ENCODE measurements around the gene TMC7. TPM values are rescaled to one million over a fixed set of nuclear protein-coding genes. Genes with fewer than 3 reads are reported as not detected.
A peak's percentile ranks its signal among the peaks of the same experiment; 100 is the strongest.

TMC7 gene
- total and polyA plus RNA-seq, 8 donors = 0.19 to 23.8 (median 0.87) TPM; not detected in 1

DNA sequence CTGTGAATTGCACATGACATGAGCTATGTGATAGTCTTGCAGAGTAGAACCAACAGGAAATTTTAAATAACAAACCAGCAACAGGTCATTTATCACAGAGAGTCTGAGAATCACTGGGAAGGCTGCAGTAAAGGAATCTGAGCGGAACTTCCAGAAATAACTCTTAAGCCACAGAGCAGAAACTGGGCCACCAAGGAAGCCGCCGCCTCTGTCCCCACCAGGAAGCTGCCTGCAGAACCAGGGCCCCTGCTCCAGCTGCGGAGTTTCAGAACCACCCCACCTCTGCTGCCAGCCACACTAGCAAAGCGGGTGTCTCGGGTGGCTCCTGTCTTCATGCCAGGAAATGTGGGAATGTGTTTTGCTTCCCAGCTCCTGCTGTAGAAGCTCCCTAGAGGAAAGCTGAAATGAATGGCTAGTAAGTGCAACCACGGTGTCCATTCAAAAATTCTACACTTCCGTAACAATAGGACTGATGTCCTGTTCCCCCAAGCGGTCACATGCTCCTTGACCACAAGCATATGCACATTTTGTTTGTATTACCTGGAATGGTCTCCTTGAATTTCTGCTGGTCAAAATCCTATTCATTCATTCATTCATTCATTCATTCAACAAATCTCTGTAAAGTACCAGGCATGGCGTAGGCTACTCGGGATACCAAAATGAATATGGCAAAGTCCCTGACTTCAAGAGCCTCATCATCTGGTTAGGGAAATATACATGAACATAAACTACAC is 122.3 kb downstream of the TMC7 start:
- Histone ChIP-seq H3K4me3 (no peak overlapping the region), H3K27me3 (no peaks in the 10 kb centered on the region), H3K36me3 (no peaks in the 10 kb centered on the region), H3K9me3 (no peaks in the 10 kb centered on the region), H3K4me1 (peaks cover 0 to 34% (median 10%) of the 10 kb centered on the region in 4 donors), H3K27ac (no peak overlapping the region)
- 67 to 79% (median 71%) methylated on average over 11 of the region's 11 CpGs for WGBS, 5 donors
- TF ChIP-seq, protein P1, sequence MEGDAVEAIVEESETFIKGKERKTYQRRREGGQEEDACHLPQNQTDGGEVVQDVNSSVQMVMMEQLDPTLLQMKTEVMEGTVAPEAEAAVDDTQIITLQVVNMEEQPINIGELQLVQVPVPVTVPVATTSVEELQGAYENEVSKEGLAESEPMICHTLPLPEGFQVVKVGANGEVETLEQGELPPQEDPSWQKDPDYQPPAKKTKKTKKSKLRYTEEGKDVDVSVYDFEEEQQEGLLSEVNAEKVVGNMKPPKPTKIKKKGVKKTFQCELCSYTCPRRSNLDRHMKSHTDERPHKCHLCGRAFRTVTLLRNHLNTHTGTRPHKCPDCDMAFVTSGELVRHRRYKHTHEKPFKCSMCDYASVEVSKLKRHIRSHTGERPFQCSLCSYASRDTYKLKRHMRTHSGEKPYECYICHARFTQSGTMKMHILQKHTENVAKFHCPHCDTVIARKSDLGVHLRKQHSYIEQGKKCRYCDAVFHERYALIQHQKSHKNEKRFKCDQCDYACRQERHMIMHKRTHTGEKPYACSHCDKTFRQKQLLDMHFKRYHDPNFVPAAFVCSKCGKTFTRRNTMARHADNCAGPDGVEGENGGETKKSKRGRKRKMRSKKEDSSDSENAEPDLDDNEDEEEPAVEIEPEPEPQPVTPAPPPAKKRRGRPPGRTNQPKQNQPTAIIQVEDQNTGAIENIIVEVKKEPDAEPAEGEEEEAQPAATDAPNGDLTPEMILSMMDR (IDR thresholded peaks at IDR 0.05) = no peak
- TF ChIP-seq POLR2AphosphoS5 (IDR thresholded peaks at IDR 0.05) = no peak
- TF ChIP-seq EP300 (IDR thresholded peaks at IDR 0.05) = no peak
- no peak for TF ChIP-seq POLR2A (IDR thresholded peaks at IDR 0.05)
- intact Hi-C loops (cut with DNase I; ENCODE audit: low total_unique reads) = no loop called here
- DNase-seq = no peak

DNA sequence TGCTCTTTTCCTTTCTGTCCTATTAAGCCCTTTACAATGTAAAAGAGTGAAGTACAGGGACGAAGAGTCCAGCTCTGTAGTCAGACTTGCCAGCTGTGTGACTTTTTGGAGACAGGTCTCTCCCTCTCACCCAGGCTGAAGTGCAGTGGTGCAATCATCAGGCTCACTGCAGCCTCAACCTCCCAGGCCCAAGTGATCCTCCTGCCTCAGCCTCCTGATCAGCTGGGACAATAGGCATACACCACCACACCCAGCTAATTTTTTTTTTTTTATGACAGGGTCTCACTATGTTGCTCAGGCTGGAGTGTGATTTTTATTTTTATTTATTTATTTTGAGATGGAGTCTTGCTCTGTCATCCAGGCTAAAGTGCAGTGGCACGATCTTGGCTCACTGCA is 122.9 kb downstream of the TMC7 start:
- 90 to 100% (median 94%) methylated on average over 2 of the region's 2 CpGs for WGBS, 5 donors
- Histone ChIP-seq H3K4me1 (peaks cover 6 to 40% (median 13%) of the 10 kb centered on the region in 4 donors), H3K4me3 (no peak overlapping the region), H3K9me3 (no peaks in the 10 kb centered on the region), H3K27me3 (no peaks in the 10 kb centered on the region), H3K36me3 (no peaks in the 10 kb centered on the region), H3K27ac (no peak overlapping the region)
- no peak for DNase-seq
- intact Hi-C loops (cut with DNase I; ENCODE audit: low total_unique reads) = no loop called here
- TF ChIP-seq, protein P1 (IDR thresholded peaks at IDR 0.05) = no peak
- TF ChIP-seq POLR2A (IDR thresholded peaks at IDR 0.05) = no peak
- TF ChIP-seq EP300 (IDR thresholded peaks at IDR 0.05) = no peak
- no peak for TF ChIP-seq POLR2AphosphoS5 (IDR thresholded peaks at IDR 0.05)

DNA sequence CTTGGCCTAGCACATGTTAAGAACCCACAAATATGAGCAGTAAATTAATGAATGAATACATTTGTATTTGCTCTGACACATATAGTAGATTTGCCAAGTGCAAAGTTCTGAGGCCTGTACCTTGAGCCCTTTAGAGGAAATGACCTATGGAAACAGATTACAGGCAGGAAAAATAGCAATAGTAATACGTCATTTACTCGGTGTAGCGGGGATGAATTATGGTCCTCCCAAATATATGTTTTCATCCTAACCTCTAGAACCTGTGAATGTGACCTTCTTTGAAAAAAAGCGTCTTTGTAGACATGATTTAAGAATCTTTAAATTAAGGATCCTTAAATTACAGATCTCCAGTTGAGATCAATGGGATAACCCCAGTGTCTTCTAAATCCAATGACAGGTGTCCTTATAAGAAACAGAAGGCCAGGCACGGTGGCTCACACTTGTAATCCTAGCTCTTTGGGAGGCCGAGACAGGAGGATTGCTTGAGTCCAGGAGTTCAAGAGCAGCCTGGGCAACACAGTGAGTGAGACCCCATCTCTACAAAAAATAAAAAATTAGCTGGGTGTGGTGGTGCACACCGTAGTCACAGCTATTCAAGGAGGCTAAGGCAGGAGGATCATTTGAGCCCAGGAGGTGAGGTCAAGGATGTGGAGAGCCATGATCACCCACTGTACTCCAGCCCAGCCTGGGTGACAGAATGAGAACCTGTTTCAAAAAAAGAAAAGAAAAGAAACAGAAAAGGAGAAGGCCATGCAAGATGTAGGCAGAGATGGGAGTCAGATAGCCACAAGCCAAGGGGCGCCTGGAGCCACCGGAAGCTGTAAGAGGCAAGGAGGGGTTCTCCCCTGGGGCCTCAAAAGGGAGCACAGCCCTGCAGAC is 124.9 kb downstream of the TMC7 start:
- DNase-seq = peak in 1 of 2 donors; percentile 64
- TF ChIP-seq POLR2A (IDR thresholded peaks at IDR 0.05) (no peak), EP300 (IDR thresholded peaks at IDR 0.05) (no peak), POLR2AphosphoS5 (IDR thresholded peaks at IDR 0.05) (no peak)
- TF ChIP-seq, protein P1 (IDR thresholded peaks at IDR 0.05) = no peak
- intact Hi-C loops (cut with DNase I; ENCODE audit: low total_unique reads) = no loop called here
- no peaks in the 10 kb centered on the region for H3K9me3 ChIP-seq
- H3K4me1 ChIP-seq = peaks cover 25 to 60% (median 31%) of the 10 kb centered on the region in 4 donors
- WGBS, 5 donors = 74 to 82% (median 79%) methylated on average over 9 of the region's 9 CpGs
- no peak overlapping the region for H3K4me3 ChIP-seq
- H3K27ac ChIP-seq = peak overlapping the region; percentile 32 to 77 (median 59)
- no peaks in the 10 kb centered on the region for H3K36me3 ChIP-seq
- H3K27me3 ChIP-seq = no peaks in the 10 kb centered on the region

DNA sequence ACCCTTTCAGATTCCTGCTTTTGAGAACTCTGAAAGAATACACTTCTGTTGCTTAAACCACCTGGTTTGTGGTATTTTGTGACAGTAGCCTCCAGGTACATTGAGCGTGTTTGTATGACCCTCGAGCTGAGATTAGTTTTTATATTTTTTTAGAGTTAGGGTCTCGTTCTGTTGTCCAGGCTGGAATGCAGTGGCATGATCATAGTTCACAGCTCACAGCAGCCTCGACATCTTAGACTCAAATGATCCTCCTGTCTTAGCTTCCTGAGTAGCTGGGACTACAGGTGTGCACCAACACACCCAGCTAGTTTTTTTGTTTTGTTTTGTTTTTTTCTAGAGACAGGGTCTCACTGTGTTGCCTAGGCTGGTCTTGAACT is 125.5 kb downstream of the TMC7 start:
- WGBS, 5 donors = 86 to 94% (median 92%) methylated on average over 4 of the region's 4 CpGs
- no peaks in the 10 kb centered on the region for H3K36me3 ChIP-seq
- TF ChIP-seq POLR2AphosphoS5 (IDR thresholded peaks at IDR 0.05) (no peak), EP300 (IDR thresholded peaks at IDR 0.05) (no peak), POLR2A (IDR thresholded peaks at IDR 0.05) (no peak)
- TF ChIP-seq, protein P1 (IDR thresholded peaks at IDR 0.05) = no peak
- H3K4me3 ChIP-seq = no peak overlapping the region
- no peaks in the 10 kb centered on the region for H3K9me3 ChIP-seq
- no peak for DNase-seq
- peak overlapping the region in 1 of 5 donors; percentile 15 for H3K27ac ChIP-seq
- intact Hi-C loops (cut with DNase I; ENCODE audit: low total_unique reads) = no loop called here
- H3K4me1 ChIP-seq = peaks cover 25 to 60% (median 32%) of the 10 kb centered on the region in 4 donors
- H3K27me3 ChIP-seq = no peaks in the 10 kb centered on the region
